HG02588 (cell line): Measurements from ENCODE around the gene BRD8.
A peak's percentile ranks its signal among the peaks of the same experiment; 100 is the strongest.
"Not testable (repeated sequence)": the region's sequence is repeated elsewhere in the genome, so short reads cannot be mapped to it uniquely, and the experiment has no call there.

Source experiments
- ATAC-seq: cut with Tn5 transposase; IDR thresholded peaks from one replicate; pipeline ENCODE4 v1.9.1; 2021; ENCODE audit warnings: mild to moderate bottlenecking, moderate library complexity; ENCODE audit not compliant: unreplicated experiment

Gene BRD8

GRCh38 chr5:138178516-138179276 is at the start of gene BRD8, which contains the start of gene KIF20A:
BRD8 (minus strand) TSS chr5:138178630; CDS start chr5:138178614, 16 bp downstream.
KIF20A (plus strand) TSS chr5:138179112; CDS start chr5:138179681, 569 bp downstream.
- ATAC-seq = peak; percentile 84

DNA sequence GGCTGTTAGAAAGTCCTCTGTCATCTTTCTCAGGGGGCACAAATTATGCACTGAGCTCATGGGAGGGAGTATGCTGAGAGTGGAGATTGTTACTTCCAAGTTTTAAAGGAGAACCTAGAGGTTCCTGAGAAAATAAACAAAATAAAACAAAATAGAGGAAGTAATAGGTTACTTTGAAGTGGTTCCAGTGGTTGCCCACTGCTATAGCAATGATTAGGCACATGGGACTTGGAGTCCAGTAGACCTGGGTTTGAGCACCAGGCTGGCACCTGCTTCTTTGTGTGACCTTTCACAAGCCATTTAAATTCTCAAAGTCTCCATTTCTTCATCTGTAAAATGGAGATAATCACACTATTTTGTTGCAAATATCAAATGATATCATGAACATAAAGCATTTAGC is 48.5 kb upstream of the BRD8 start:
- no peak for ATAC-seq

- no peak for ATAC-seq
These were observed 46.3 kb upstream of the BRD8 start for GRCh38 chr5:138224712-138225111.

DNA sequence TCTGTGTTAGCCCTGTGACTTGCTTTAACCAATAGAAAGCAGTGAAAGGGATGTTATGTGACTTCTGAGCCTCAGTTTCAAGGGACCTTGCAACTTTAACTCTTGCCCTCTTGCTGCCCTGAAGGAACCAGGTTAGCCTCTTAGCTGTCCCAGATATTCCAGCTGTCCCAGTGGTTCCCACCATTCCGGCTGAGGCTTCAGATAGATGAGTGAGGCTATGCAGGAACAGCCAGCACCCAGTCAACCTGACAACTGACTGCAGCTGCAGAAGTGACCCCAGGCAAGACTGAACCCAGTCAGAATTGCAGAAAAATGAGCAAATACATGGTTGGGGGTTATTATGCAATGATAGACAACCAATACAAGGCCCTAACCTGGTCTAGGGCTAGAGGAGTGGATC is 45.1 kb upstream of the BRD8 start:
- ATAC-seq = no peak

- ATAC-seq = no peak
These were observed 38.4 kb upstream of the BRD8 start for GRCh38 chr5:138216799-138217198.

- ATAC-seq = peak; percentile 98
These were observed 35.0 kb upstream of the BRD8 start, which contains the start of gene CDC23 for GRCh38 chr5:138213161-138214029. CDC23 (minus strand) TSS chr5:138213323; CDS start chr5:138213312, 11 bp downstream.

DNA sequence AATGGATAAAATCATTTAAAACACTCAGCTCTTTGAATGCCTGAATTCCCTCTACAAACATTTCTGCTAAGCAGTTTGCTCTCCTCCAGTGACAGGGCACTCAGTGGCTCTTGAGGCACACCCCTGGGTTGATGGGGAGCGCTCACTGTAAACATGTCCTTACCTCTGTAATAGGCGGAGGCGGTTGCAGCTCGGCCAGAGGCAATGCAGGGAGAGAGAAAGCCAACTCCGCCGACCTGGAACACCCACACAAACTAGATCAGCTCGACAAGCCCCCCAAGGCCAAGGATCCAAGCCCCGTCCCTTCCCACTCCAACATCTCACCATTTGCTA is 34.4 kb upstream of the BRD8 start:
- peak; percentile 20 for ATAC-seq

GRCh38 chr5:138210985-138211384 is 32.6 kb upstream of the BRD8 start:
- ATAC-seq = no peak

DNA sequence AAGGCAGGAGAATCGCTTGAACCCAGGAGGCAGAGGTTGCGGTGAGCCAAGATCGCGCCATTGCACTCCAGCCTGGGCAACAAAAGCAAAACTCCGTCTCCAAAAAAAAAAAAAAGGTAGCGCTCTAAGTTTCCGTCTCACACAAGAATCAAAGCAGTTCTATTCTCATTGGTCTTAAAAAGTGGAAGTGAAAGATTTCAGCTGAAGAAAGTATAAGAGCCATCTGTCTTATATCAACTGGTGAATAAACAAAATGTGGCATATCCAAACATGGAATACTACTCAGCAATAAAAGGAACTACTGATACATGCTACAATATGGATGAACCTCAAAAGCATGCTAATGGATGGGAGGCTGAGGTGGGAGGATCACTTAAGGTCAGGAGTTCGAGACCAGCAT is 15.4 kb upstream of the BRD8 start:
- ATAC-seq = not testable (repeated sequence)

DNA sequence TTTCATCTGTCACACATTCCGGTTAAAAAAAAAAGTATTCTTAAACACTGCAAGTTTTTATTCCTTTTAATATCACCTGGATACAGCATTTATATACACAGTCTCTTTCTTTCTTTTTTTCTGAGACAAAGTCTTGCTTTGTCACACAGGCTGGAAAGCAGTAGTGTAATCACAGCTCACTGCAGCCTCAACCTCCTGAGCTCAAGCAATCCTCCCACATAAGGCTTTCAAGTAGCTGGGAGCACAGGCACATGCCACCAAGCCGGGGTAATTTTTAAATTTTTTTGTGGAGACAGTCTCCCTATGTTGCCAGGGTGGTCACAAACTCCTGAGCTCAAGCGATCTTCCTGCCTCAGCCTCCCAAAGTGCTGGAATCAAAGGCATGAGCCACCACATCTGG is 14.4 kb upstream of the BRD8 start:
- ATAC-seq = no peak

GRCh38 chr5:138188626-138189025 is 10.2 kb upstream of the BRD8 start:
- ATAC-seq = no peak

DNA sequence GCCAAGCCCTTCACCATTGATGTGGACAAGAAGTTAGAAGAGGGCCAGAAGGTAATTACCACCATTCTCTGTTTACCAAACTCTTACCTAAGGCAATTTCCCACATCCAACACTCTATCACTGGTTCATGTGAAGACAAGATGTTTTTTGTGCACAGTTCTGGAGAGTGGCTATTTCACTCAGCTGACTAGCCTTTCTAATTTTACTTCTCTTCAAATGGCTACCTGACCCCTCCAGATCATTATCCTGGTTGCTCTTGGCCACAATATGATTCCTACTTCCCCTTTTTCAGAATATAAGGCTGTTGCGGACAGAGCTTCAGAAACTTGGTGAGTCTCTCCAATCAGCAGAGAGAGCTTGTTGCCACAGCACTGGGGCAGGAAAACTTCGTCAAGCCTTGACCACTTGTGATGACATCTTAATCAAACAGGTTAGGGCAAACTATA is 7.6 kb upstream of the BRD8 start:
- ATAC-seq = no peak

GRCh38 chr5:138182808-138183207 is 4.4 kb upstream of the BRD8 start:
- ATAC-seq = no peak

GRCh38 chr5:138180841-138181240 is 2.4 kb upstream of the BRD8 start:
- ATAC-seq = no peak

DNA sequence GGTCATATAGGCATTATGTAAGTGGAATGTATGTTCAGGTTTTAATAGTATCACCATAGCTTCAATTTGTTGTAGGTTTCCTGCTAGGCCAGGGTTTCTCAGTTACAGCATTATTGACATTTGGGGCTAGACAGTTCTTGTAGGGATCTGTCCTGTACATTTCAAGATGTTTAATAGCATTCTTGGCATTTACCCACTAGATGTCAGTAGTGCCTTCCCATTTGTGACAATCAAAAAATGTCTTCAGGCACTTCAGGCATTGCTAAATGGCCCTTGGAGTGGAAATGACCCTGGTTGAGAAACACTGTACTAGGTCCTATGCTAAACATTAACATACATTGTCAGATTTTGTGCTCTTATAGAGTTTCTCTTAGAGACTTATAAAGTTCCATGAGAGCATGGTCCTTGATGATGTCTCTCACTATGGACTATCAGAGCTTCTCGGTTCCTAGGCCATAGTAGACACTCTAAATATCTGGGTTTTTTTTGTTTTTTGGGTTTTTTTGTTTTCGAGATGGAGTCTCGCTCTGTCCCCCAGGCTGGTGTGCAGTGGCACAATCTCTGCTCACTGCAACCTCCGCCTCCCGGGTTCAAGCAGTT is 1.9 kb upstream of the BRD8 start:
- ATAC-seq = no peak

DNA sequence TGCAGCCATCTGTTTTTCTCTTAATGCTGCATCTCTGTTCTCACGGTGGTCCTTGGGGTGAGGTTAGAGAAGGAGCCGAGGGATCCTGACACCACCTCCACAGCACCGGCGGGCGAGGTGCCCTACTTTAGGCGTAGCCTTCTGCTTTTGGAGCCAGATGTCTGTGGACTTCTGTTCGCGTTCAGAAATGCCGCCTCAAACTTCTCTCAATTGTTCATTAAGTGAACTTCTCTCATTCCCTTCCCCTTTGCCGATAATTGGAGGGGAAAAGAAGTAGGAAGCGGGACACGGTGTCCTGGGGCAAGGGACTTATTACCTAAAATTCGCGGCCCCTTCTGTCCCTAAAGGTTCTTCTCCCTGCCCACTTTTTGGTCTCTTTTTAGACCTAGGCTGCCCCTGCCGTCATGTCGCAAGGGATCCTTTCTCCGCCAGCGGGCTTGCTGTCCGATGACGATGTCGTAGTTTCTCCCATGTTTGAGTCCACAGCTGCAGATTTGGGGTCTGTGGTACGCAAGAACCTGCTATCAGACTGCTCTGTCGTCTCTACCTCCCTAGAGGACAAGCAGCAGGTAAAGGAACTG is 937 bp upstream of the BRD8 start:
- ATAC-seq = no peak

DNA sequence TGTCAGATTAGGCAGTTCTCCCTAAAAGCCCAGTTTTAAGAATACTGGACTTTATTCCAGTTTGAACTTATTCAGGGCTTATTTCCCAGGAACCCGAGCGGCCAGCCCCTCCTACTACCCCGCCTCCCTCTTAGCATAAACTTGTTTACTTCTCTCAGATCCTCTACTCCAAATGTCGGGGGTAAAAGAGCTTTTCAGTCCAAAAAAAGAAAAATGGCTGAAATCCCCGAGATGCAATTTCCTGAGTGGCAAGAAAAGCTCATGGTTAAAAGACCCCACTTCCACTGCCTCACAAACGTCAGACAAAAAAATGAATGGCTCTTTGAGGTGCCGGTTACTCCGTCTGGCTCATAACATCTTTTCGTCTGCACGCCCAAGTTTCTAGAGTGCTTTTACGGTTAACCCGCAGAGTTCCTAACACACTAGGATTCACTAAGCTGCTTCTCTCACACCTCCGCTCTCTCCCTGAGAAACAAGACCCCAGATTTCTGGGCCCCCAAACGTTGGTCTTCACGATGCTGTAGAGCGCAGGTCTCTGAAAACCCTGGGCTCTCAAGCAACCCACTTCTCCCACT is 402 bp downstream of the BRD8 start:
- no peak for ATAC-seq

DNA sequence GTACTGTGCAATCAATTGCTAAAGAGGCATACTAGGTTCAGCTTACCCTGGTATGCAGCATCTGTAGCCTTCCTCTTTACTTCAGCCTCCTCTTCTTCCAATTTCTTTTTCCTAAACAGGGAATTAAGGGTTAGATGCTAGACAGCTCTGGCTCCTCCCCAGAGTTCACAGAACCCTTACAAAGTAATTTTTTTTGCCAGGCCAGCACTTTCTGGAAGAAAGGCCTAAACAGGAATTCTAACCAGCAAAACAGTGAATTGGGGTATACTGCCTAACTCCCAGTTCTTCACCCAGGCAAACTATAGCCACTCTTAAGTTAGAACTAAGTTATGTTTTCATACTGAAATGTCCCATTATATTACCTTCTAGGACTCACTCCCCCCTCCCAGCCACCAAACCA is 8.1 kb downstream of the BRD8 start:
- no peak for ATAC-seq

DNA sequence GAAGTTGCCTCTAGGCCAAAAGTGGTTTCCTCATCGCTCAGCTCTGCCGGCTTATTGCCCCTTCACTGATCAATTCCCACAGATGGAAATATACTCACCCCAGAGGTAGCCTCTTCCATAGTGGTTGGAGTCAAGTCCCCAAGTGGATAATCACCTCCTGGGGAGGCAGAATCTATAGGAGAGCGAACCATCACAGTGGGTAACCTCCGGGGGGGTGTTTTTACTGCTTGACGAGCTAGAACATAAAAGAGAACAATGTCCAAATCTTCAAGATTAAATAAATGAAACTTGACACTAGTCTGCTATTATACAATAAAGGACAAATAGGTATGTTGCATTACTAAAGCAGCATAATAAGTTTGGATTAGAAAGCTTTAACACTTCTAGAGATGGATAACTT is 9.3 kb downstream of the BRD8 start:
- ATAC-seq = no peak

- no peak for ATAC-seq
These were observed 14.7 kb downstream of the BRD8 start for GRCh38 chr5:138163721-138164120.

DNA sequence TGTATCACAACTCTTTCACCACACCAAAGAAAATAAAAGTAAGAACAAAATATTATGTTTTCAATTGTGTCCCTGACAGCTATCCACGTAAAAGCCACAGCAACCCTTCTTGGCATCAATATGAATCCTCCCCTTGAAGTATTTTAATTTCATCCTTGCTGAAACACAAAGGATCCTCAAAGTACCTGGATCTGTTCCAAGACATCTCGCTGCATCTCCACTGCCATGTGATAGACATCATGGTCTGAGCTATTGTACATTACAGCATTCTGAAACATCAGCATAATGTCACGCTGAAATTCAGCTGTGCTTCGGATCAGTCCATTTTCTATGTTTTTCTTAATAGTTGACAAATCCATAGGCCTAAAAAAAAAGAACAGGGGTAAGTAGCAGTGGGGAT is 17.7 kb downstream of the BRD8 start:
- no peak for ATAC-seq
